Measurements from ENCODE around the gene AVEN.

The AVEN gene

GRCh38 chr15:33852094-33852493 is 186.9 kb downstream of the AVEN start:
- H3K4me1 Mint-ChIP-seq, result no peaks in the 10 kb centered on the region

GRCh38 chr15:33851079-33851478 is 187.9 kb downstream of the AVEN start:
- Mint-ChIP-seq H3K9me3 (no peaks in the 10 kb centered on the region), H3K4me3 (no peak overlapping the region), H3K4me1 (no peaks in the 10 kb centered on the region), H3K27ac (no peak overlapping the region), H3K27me3 (ENCODE audit: low read depth) (no peaks in the 10 kb centered on the region), H3K36me3 (ENCODE audit: low read depth) (no peaks in the 10 kb centered on the region)
- no peak for TF ChIP-seq CTCF (IDR thresholded peaks at IDR 0.05; ENCODE audit: unreplicated experiment in 3 of 3)

More at GRCh38 chr15:33852094-33852493, 186.9 kb downstream of the AVEN start:
- no peak for TF ChIP-seq CTCF (IDR thresholded peaks at IDR 0.05; ENCODE audit: unreplicated experiment in 3 of 3)
- Mint-ChIP-seq H3K27me3 (ENCODE audit: low read depth) (no peaks in the 10 kb centered on the region), H3K9me3 (no peaks in the 10 kb centered on the region), H3K27ac (no peak overlapping the region), H3K36me3 (ENCODE audit: low read depth) (no peaks in the 10 kb centered on the region), H3K4me3 (no peak overlapping the region)

GRCh38 chr15:33848011-33848410 is 191.0 kb downstream of the AVEN start:
- Mint-ChIP-seq H3K27ac (peak overlapping the region in 1 of 3 experiments; percentile 17), H3K27me3 (ENCODE audit: low read depth) (no peaks in the 10 kb centered on the region), H3K36me3 (ENCODE audit: low read depth) (no peaks in the 10 kb centered on the region), H3K4me3 (no peak overlapping the region), H3K4me1 (no peaks in the 10 kb centered on the region), H3K9me3 (no peaks in the 10 kb centered on the region)
- no peak for TF ChIP-seq CTCF (IDR thresholded peaks at IDR 0.05; ENCODE audit: unreplicated experiment in 3 of 3)

- Mint-ChIP-seq H3K4me1 (no peaks in the 10 kb centered on the region), H3K27ac (no peak overlapping the region), H3K27me3 (ENCODE audit: low read depth) (no peaks in the 10 kb centered on the region), H3K9me3 (no peaks in the 10 kb centered on the region), H3K4me3 (no peak overlapping the region), H3K36me3 (ENCODE audit: low read depth) (no peaks in the 10 kb centered on the region)
- TF ChIP-seq CTCF (IDR thresholded peaks at IDR 0.05; ENCODE audit: unreplicated experiment in 3 of 3), result no peak
Measured at GRCh38 chr15:33846862-33847261, 192.1 kb downstream of the AVEN start.

GRCh38 chr15:33846142-33846541 is 192.9 kb downstream of the AVEN start:
- no peaks in the 10 kb centered on the region for H3K27me3 Mint-ChIP-seq (ENCODE audit: low read depth)
- H3K27ac Mint-ChIP-seq, result no peak overlapping the region
- H3K4me1 Mint-ChIP-seq, result no peaks in the 10 kb centered on the region
- H3K9me3 Mint-ChIP-seq, result no peaks in the 10 kb centered on the region
- no peak overlapping the region for H3K4me3 Mint-ChIP-seq
- TF ChIP-seq CTCF (IDR thresholded peaks at IDR 0.05; ENCODE audit: unreplicated experiment in 3 of 3), result no peak
- H3K36me3 Mint-ChIP-seq (ENCODE audit: low read depth), result no peaks in the 10 kb centered on the region

- H3K27ac Mint-ChIP-seq, result no peak overlapping the region
- no peaks in the 10 kb centered on the region for H3K27me3 Mint-ChIP-seq (ENCODE audit: low read depth)
- H3K36me3 Mint-ChIP-seq (ENCODE audit: low read depth), result no peaks in the 10 kb centered on the region
- TF ChIP-seq CTCF (IDR thresholded peaks at IDR 0.05; ENCODE audit: unreplicated experiment in 3 of 3), result no peak
- H3K4me3 Mint-ChIP-seq, result no peak overlapping the region
- H3K4me1 Mint-ChIP-seq, result no peaks in the 10 kb centered on the region
- no peaks in the 10 kb centered on the region for H3K9me3 Mint-ChIP-seq
Measured at GRCh38 chr15:33844597-33844996, 194.4 kb downstream of the AVEN start.

Measured in nephron (organoid).